ENCODE results near the gene MLXIP.

The MLXIP gene

DNA sequence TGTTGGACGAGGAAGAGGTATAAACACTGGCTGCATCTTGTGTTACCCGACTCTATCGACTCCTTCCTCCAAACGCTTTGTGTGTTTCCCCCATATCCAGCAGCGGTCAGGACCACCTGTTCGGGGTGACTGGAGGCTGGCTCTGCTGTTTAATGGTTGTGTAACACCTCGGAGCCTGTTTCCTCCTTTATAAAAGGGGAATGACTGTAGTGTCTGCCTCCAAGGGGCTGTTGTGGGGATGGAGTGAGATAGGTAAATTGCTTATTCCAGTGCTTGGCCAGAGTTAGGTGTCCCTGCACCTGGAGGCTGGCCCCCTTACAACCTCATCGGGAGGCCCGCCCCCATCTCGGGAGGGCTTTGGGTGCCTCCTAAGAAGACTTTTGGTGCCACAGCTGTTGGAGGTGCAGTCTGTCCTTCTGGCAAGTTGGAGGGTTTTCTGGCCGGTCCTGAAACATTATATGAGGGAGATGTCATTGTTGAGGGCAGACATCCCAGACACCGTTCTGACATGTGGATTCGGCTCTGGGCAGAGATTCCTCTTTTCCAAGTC is 1.1 kb downstream of the MLXIP start:
- DNase-seq: no peak

DNA sequence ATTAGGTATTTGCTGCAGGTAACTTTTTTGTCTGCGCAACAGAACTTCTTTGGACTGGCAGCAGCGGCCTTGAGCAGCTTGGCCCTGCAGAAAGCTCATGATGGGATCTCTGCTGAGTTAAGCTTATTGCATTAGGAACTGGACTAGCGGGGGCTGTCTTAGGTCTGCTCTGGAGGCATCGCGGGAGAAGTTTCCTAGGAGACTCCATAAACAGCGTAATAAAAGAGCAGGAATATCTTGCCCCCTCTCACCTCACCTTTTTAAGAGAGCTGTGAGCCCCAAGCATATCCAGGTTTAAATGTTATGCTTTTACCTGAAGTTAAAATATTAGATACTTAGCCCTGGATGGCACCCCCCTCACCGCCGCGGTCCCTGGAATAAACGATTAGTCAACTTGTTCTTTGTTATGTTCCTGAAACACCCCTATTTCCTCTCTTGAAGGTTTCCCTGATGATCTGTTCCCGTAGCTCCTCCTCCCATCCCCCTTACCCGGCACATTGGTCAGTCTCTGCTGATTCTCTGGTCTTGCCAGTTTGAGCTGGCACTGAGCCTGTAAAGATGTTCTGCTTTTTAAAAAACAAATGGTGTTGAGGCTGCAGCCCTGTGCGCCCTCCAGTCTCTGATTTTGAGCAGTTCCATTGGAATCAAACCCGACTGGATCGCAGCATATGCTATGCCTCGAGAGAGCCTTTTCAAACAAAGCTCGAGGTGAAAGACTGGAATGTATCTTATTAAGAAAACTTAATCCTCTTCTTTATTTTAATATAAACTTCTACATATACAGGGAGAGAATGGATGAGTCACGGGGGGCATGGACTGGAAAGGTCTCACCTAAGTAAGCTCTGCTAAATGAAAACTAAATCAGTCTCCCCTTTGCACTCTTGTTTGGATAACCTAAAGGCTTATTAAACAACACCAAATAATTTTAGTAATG is 1.9 kb downstream of the MLXIP start:
- DNase-seq: no peak

DNA sequence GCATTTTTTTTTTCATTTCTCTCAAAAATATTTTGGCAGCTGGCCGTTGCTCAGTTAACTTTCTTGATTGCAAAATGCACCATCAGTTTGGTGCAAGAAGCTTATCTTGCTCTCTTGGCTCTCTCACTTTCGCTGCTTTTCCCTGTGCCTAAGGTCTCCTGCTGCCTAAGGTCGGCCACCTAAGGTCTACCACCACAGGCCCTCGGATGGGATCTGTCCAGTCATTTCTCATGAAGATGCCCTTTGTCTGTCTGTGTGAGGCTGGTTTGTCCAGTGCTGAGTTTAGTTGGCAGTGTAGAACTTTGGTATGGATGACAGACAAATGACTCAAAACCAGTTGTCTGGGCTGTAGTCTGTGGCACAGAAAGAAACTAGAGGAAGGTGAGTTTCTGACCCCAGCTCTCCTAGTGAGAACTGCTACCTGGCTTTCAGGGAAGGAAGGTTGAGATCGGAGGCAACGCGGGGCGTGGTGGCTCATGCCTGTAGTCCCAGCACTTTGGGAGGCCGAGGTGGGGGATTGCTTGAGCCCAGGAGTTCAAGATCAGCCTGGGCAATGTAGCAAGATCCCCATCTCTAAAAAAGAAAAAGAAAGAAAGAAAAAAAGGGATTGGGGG is 2.6 kb downstream of the MLXIP start:
- DNase-seq: no peak

DNA sequence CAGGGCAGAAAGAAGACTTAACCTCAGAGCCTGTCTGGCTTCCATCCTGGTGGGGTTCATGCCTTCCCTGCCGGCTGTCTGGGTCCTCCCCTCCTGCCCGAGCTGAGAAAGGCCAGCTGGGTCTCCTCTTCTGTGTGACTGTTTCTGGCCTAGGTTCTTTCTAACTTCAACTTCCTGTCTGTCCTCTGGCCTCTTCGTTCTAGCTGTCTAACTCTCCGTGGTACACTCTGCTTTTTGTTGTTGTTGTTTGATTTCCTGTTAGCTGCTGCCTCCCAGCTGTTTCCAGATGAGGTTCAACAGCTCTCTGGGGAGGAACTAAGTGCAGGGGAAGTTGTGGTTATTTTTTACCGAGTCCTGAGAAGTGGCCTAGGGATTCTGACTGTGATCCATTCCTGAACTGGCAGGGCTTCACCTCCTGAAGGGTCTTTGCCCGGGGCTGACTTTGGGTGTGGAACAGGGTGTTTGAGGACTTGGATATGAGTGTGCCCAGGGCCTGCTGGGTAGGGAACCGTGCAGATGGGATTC is 3.2 kb downstream of the MLXIP start:
- DNase-seq: peak in 1 of 4 experiments; percentile 14

DNA sequence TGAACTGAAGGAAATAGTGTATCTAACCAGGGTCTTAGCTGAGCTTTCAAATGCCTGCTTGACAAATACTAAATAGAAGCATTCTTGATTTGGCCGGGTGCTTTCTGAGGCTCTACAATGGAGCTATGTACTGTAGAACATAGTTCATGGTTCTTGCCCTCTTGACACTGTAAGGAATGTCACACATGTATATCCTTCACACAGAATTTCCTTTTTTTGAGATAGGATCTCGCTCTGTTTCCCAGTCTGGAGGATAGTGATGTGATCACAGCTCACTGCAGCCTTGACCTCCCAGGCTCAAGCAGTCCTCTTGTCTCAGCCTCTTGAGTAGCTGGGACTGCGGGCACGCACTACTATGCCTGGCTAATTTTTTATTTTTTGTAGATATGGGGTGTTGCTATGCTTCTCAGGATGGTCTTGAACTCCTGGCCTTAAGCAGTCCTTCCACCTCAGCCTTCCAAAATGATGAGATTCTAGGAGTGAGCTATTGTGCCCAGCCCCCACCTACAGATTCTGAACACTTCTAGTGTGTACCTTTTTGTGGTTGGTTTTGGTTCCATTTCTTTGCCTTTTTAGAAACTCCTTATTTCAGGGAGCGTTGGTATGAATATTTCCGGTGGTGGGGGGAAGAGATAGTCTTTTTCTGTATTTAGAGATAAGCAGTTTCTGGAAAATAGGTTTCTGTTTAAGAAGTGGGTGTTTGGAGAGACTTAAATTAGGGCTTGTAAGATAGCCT is 4.2 kb downstream of the MLXIP start:
- no peak for DNase-seq

DNA sequence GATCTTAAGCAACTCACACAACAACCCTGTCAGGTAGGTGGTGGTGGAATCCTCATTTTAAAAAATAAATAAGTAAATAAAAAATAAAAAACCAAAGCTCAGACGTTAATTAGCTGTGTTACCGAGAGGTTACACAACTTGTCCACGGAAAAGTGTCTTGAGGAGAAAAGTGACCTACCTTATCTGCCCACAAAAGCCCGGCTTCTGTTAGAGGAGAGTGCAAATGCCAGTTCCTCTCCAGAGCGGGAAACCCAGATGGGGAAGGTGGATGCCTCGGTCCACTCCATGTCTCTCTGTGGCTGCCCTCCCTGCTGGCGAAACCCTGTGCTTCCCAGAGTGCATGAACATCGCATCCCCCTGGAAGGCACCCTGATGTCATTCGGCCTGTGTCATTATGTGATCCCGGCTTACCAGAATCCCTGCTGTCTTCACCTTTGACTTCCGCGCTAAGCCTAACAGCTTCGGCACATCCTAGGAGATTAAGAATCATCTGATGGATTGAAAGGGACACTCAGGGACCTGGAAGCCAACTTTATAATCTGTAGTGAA is 6.4 kb downstream of the MLXIP start:
- DNase-seq: no peak

DNA sequence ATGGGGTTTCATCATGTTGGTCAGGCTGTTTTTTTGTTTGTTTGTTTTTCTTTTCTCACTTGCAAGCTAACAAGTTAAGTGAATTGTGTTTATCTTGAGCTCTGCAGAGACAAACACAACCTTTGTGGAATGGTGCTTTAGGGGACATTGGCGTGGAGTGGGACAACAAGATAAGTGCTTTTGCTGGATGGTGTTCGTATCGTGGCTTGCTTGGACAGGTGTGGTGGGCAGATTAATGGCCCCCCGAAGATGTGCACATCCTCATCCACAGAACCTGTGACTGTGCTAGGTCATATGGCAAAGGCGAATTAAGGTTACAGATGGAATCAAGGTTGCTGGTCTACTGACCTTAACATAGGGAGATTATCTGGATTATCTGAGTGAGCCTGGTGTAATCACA is 7.0 kb downstream of the MLXIP start:
- DNase-seq: no peak

DNA sequence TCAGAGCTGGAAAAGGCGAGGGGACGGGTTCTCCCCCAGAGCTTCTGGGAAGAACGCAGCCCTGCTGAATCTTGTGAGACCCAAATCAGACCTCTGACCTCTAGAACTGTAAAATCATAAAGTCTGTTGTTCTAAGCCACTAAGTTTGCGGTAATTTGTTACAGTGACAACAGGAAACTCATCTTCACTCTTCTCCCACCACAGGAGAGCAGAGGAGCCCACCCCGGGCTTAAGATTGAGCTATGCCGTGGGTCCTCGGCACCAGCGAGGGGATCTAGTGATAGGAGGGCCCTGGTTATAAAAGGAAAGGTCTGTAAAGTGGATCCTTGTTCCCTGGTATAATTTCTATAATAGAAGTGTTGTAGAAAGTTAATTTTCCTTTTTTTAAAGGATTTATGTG is 7.6 kb downstream of the MLXIP start:
- DNase-seq: no peak

DNA sequence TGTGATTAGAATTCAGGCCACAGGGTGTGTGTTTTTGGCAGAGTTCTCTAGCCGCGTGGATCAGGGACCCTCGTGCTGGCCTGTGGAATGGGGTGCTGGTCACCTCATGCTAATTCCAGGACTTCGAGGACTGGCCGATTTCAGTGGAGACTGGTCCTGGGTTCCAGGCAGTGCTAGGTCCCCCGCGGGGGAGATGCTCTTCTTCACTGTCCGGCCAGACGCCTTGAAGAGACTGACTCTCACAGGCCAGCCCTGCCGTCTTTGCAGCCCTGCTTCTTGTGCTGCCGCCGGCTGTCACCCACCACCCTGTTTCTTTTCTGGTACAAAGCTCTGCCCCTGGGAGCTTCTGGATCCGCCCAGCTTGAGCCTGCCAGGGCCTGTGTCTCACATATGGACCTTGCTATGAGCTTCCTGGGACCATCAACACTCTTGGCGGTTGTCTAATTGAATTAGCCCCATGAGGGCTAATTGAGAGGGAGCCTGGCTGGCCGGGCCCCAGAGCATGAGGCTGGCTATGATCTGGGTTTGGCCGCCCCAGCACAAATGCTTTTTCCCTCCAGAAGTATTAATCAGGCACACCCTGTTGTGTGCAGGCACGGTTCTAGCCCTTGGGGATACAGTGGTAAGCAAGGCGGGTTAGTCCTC is 8.2 kb downstream of the MLXIP start:
- no peak for DNase-seq

DNA sequence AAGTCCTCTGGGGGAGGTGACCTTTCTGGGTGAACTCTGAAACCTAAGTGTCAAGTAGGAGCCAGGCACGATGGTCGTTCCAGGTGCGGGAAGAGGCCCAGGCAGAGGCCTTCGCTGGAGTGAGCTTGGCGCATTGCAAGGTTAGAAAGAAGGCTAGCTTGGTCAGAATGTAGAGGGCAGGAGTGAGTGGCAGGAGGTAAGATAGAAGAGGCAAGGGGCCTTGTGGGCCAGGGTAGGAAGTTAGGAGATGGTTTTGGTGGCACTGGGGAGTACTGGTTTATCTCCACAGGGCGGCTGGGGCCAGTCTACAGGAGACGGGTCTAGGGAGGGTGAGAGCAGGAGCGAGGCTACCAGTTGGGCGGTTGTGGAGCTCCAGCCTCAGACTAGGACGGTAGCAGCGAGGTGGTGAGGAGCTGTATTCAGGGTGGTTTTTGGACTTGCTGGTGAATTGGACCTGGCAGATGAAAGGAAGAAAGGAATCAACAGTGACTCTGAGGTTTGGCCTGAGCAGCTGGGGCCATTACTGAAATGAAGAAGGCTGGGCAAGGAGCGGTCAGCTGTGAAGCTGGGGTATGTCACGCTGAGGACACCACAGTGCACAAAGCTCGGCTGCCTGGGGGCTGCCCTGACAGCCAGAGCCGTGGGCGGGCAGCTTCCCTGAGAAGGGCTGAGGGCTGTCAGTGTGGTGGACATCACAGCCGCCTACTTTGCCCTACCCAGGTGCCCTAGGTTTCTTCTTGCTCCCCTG is 9.0 kb downstream of the MLXIP start:
- DNase-seq: no peak

DNA sequence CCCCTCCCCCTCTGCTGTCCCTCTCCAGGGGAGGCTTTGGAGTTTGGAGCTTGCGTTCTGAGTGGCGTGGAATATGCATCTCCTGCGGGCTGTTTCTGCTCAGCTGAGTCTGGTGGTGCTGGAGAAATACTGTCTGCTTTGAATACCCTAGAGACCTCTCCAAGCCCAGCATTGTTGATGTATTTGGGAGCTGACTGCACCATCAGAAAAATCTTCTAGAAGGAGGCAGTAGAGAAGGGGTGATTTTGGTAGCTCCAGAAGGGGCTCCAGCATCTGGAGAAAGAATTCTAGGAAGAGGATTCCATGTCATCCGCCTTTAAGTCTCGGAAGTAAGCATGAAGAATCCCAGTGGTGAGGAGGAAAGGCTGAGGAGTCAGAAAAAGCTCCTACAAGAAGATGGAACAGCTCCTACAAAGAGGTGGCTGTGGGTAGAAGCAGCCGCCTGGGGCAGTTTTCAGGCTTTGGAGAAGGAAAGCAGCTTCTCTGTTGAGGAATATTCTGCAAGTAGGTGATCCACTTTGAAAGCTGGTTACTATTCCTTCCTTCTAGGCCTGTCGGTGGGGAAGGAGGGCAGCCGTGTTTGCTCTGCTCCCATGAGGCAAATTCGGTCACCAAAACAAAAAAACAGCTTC is 9.7 kb downstream of the MLXIP start:
- no peak for DNase-seq

DNA sequence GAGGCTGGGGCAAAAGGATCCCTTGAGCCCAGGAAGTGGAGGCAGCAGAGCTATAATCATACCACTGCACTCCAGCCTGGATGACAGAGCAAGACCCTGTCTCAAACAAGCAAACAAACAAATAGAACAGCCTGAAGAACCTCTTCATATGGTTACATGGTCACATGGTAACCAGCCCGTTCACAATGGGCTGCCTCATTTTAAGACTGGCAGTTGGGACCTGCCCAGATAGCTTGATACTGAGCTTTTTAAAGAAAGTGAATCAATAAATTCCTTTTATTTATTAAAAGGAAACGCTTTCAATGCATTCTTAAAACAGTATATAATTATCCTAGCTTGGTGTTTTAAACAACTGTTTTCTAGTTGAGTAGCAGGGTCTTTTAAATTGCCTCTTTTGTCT is 10.5 kb downstream of the MLXIP start:
- no peak for DNase-seq

DNA sequence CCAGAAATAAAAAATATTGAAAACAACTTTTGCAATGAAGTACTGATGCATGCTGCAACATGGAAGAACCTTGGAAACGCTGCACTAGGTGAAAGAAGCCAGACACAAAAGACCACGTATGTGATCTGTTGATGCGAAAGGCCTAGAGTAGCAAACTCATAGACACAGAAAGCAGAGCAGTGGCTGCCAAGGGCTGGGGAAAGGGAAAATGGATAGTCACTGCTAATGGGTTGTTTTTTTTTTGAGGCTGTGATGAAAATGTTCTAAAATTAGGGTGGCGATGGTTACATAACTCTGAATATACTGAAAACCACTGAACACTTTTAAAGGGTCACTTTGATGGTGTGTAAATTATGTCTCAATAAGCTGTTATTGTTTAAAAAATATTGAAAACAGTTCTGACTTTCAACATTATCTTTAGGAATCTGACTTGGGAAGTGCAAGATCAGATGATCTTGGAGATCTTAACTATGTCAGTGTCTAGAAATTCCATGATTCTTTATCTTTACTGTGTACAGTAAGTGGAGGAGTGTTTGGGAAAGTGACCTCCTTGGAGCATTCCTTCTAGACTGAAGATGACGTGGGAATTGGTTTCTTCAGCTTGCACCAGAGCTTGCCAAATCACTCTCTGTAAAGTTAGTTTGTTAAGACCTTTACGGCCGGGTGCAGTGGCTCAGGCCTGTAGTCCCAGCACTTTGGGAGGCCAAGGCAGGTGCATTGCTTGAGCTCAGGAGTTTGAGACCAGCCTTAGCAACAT is 12.4 kb downstream of the MLXIP start:
- no peak for DNase-seq

DNA sequence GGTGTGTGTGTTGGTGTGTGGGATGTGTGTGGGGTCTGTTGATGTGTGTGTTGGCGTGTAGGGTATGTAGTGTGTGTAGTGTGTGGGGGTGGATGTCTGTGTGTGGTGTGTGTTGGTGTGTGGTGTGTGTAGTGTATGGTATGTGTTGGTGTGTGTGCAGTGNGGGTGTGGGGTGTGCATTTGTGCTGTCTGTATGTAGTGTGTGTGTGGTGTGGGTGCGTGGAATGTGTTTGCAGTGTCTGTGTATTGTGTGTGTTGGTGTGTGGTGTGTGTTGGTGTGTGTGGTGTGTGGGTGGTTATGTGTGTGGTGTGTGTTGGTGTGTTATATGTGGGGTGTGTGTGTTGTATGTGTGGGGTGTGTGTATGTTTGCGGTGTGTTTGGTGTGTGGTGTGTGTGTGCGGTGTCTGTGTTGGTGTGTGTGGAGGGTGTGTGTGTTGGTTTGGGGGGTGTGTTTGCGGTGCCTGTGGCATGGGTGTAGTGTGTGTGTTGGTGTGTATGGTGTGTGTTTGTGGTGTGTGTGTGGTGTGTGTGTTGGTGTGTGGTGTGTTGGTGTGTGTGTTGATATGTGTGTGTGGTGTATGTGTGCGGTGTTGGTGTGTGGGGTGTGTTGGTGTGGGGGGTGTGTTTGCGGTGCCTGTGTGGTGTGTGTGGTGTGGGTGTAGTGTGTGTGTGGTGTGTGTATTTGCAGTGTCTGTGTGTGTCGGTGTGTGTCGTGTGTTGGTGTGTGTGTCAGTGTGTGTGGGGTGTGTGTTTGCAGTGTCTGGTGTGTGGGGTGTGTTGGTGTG is 14.7 kb downstream of the MLXIP start:
- no peak for DNase-seq

DNA sequence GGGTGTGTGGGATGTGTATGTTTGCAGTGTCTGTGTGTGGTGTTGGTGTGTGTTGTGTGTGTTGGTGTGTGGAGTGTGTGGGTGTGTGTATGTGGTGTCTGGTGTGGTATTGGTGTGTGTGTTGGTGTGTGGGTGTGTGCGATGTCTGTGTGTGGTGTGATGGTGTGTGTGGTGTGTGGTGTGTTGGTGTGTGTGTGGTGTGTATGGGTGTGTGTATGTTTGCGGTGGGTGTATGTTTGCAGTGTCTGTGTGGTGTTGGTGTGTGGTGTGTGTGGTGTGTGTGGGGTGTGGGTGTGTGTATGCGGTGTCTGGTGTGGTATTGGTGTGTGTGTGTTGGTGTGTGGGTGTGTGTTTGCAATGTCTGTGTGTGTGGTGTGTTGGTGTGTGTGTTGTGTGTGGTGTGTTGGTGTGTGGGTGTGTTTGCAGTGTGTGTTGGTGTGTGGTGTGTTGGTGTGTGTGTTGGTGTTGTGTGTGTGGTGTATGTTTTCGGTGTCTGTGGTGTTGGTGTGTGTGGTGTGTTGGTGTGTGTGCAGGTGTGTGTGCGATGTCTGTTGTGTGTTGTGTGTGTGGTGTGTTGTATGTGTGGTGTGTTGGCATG is 15.7 kb downstream of the MLXIP start:
- no peak for DNase-seq

DNA sequence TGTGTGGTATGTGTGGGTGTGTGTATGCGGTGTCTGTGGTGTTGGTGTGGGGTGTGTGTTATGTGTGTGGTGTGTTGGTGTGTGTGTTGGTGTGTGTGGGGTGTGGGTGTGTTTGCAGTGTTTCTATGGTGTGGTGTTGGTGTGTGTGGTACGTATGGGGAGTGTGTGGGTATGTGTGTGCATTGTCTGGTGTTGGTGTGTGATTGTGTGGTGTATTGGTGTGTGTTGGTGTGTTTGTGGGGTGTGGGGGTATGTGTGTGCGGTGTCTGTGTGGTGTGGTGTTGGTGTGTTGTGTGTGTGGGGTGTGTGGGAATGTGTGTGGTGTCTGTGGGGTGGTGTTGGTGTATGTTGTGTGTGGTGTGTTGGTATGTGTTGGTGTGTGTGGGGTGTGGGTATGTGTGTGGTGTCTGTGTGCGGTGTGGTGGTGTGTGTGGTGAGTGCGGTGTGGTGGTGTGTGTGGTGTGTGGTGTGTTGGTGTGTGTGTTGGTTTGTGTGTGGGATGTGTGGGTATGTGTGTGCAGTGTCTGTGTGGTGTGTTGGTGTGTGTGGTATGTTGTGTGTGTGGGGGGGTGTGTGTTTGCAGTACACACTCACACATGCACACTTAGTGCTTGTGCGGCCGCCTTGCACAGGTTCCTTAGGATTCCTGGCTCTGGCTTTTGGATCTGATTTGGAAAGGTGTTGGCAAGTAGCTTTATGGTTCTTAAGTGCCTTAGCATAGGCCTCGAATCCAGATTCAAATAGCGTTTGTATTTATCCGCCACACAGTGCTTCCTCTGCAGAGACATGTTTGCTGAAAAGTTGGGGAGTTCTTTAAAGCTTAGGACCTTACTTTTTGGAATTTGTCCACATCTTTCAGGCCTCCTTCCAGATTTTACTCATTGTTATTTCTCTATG is 16.4 kb downstream of the MLXIP start:
- no peak for DNase-seq

DNA sequence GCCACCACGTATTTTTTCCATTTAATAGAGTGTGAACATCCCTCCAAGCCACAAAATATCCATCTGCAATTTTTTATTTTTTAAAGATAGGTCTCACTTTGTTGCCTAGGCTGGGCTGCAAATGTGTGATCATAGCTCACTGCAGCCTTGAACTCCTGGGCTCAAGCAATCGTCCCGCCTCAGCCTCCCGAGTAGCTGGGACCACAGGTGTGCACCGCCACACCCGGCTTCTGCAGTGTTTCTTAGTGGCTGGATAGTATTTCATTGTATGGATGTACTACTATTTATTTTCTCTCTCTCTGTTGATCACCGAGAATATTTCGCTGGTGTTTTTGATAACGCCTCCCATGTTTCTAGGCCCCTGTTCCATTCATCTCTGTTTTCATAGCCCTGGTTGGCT is 17.5 kb downstream of the MLXIP start:
- DNase-seq: no peak

DNA sequence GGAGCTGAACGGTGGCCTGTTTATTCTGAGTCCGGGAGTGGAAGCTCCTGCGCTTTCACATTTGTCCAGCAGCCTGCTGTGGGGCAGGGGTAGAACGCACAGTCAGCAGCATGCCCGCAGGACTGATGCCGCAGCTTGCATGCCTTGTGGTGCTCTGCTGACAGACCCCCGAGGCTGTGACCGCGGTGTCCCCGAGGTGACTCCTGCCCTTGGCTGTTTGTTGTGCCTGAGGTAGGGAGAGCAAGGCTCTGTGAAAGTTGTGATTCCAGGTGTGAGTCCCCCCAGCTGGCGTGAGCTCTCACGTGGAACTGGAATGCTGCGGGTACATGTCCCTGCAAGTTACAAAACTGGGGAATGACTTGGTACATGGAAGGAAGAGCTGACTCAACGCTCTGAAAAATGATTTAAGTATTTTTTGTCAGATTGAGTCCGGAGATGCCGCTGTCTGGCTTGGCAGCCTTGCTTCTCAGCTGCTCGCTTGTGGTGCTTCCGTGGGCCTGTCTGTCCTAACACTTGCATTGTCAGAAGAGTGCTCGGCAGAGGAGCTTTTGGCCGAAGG is 18.1 kb downstream of the MLXIP start:
- DNase-seq: no peak
